ENCODE data around the gene PRAF2.

Gene PRAF2

GRCh38 chrX:49075347-49075746, 1.5 kb upstream of the PRAF2 start:
- no peak overlapping the region for H3K9ac ChIP-seq (ENCODE audit: low read depth, low read length)
- H3K79me2 ChIP-seq (ENCODE audit: insufficient read depth, low read length): peaks cover 27% of the 10 kb centered on the region
- ATAC-seq (ENCODE audit: insufficient read depth, low read depth) (no peak), DNase-seq (no peak)
- peaks cover 32% of the 10 kb centered on the region for H3K36me3 ChIP-seq (ENCODE audit: insufficient read depth, low read length)
- H2AFZ ChIP-seq (ENCODE audit: low read depth, low read length): no peak overlapping the region
- no peaks in the 10 kb centered on the region; the same call in 1 of the 2 replicates for H4K20me1 ChIP-seq (ENCODE audit: insufficient read depth, low read length)
- H3K9me3 ChIP-seq (ENCODE audit: insufficient read depth, low read length, severe bottlenecking): no peaks in the 10 kb centered on the region
- H3K27me3 ChIP-seq (ENCODE audit: insufficient read depth, low read length, poor library complexity): no peaks in the 10 kb centered on the region
- H3K4me1 ChIP-seq (ENCODE audit: insufficient read depth, low read length): peaks cover 39% of the 10 kb centered on the region
- TF ChIP-seq CTCF (IDR thresholded peaks at IDR 0.05; ENCODE audit: borderline replicate concordance, extremely low read depth, low read length, poor library complexity, severe bottlenecking): peak; percentile 17
- TF ChIP-seq EZH2 (IDR thresholded peaks at IDR 0.05; ENCODE audit: borderline replicate concordance, low read depth, low read length, severe bottlenecking): no peak
- no peak overlapping the region for H3K4me3 ChIP-seq (ENCODE audit: low read depth in 1 of 2, low read length in 2 of 2)
- H3K4me2 ChIP-seq (ENCODE audit: insufficient read depth, low read length): no peak overlapping the region
- H3K27ac ChIP-seq (ENCODE audit: low read length): no peak overlapping the region

- Histone ChIP-seq H3K4me1 (ENCODE audit: insufficient read depth, low read length) (peaks cover 27% of the 10 kb centered on the region), H3K79me2 (ENCODE audit: insufficient read depth, low read length) (peaks cover 16% of the 10 kb centered on the region), H3K4me3 (ENCODE audit: low read depth in 1 of 2, low read length in 2 of 2) (peak overlapping the region in 1 of 2 experiments; percentile 75; a peak in 2 of 4 replicates), H3K27me3 (ENCODE audit: insufficient read depth, low read length, poor library complexity) (no peaks in the 10 kb centered on the region), H3K4me2 (ENCODE audit: insufficient read depth, low read length) (peak overlapping the region; percentile 69), H3K9ac (ENCODE audit: low read depth, low read length) (peak overlapping the region; percentile 68), H2AFZ (ENCODE audit: low read depth, low read length) (no peak overlapping the region), H4K20me1 (ENCODE audit: insufficient read depth, low read length) (no peaks in the 10 kb centered on the region; the same call in 1 of the 2 replicates), H3K9me3 (ENCODE audit: insufficient read depth, low read length, severe bottlenecking) (no peaks in the 10 kb centered on the region), H3K27ac (ENCODE audit: low read length) (peak overlapping the region; percentile 77; the same call in 1 of the 2 replicates), H3K36me3 (ENCODE audit: insufficient read depth, low read length) (peaks cover 32% of the 10 kb centered on the region)
- TF ChIP-seq CTCF (IDR thresholded peaks at IDR 0.05; ENCODE audit: borderline replicate concordance, extremely low read depth, low read length, poor library complexity, severe bottlenecking) (no peak), EZH2 (IDR thresholded peaks at IDR 0.05; ENCODE audit: borderline replicate concordance, low read depth, low read length, severe bottlenecking) (no peak)
- ATAC-seq (ENCODE audit: insufficient read depth, low read depth) (no peak), DNase-seq (no peak)
Measured at GRCh38 chrX:49072712-49073095, 1.1 kb downstream of the PRAF2 start.

- ATAC-seq (ENCODE audit: insufficient read depth, low read depth) (no peak), DNase-seq (no peak)
- Histone ChIP-seq H3K36me3 (ENCODE audit: insufficient read depth, low read length) (peaks cover 26% of the 10 kb centered on the region), H3K4me1 (ENCODE audit: insufficient read depth, low read length) (peaks cover 27% of the 10 kb centered on the region), H3K9ac (ENCODE audit: low read depth, low read length) (peak overlapping the region; percentile 68; the same call in 1 of the 2 replicates), H3K27ac (ENCODE audit: low read length) (0 out of 2 replicates have a peak overlapping the region, but pooled peaks have one; percentile 20), H3K4me3 (ENCODE audit: low read depth in 1 of 2, low read length in 2 of 2) (peak overlapping the region in 1 of 2 experiments; percentile 75; a peak in 2 of 4 replicates), H2AFZ (ENCODE audit: low read depth, low read length) (no peak overlapping the region), H4K20me1 (ENCODE audit: insufficient read depth, low read length) (no peaks in the 10 kb centered on the region; the same call in 1 of the 2 replicates), H3K9me3 (ENCODE audit: insufficient read depth, low read length, severe bottlenecking) (no peaks in the 10 kb centered on the region), H3K27me3 (ENCODE audit: insufficient read depth, low read length, poor library complexity) (no peaks in the 10 kb centered on the region), H3K79me2 (ENCODE audit: insufficient read depth, low read length) (peaks cover 16% of the 10 kb centered on the region), H3K4me2 (ENCODE audit: insufficient read depth, low read length) (peak overlapping the region; percentile 69)
- TF ChIP-seq CTCF (IDR thresholded peaks at IDR 0.05; ENCODE audit: borderline replicate concordance, extremely low read depth, low read length, poor library complexity, severe bottlenecking) (no peak), EZH2 (IDR thresholded peaks at IDR 0.05; ENCODE audit: borderline replicate concordance, low read depth, low read length, severe bottlenecking) (no peak)
Measured at GRCh38 chrX:49071877-49072711, 1.7 kb downstream of the PRAF2 start.
